ENCODE results near the gene RPRD1B. TPM values are rescaled to one million over a fixed set of nuclear protein-coding genes. Genes with fewer than 3 reads are reported as not detected.

RPRD1B gene
- total RNA-seq, 1 donor from 2014 or later = 16.4 TPM

DNA sequence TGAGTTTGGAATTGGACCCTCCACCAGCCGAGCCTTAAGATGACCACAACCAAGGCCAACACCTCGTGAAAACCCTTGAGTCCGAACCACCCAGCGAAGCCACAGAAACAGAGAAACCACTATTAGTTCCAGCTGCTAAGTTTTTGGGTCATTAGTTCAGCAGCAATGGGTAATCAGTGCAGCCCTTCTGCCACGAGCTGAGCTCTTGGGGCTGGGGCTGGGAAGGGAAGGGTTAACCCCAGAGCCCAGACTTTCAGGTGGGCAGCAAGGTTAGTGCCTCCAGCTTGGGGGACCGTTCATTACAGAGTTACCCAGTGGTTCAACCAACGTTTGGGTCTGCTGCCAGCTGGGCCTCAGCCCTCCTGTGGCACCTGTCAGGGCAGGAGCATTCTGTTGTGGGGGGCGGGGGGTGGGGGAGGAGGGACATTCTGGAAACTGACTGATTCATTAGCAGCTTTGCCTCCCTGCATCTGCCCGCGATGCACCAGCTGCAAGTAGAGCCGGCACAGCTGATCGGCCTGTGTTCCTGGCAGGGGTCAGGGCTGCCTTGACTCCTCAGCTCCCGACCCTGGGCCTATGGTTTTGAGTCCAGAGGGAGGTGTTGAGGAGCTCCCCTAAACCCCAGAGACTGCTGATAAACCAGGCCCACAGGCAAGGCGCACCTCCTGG is 78.8 kb downstream of the RPRD1B start:
- Histone ChIP-seq H3K36me3 (no peaks in the 10 kb centered on the region), H3K4me3 (no peak overlapping the region), H3K4me1 (peaks cover 12 to 43% of the 10 kb centered on the region in 2 donors), H3K27me3 (no peaks in the 10 kb centered on the region), H3K27ac (peak overlapping the region; percentile 86 to 88), H3K9me3 (no peaks in the 10 kb centered on the region)
- intact Hi-C loops (cut with DNase I) = loop anchor here (5.0 kb wide), 1 partner anchor 40 kb away; no protein-coding TSS in a partner anchor
- TF ChIP-seq, protein P1, sequence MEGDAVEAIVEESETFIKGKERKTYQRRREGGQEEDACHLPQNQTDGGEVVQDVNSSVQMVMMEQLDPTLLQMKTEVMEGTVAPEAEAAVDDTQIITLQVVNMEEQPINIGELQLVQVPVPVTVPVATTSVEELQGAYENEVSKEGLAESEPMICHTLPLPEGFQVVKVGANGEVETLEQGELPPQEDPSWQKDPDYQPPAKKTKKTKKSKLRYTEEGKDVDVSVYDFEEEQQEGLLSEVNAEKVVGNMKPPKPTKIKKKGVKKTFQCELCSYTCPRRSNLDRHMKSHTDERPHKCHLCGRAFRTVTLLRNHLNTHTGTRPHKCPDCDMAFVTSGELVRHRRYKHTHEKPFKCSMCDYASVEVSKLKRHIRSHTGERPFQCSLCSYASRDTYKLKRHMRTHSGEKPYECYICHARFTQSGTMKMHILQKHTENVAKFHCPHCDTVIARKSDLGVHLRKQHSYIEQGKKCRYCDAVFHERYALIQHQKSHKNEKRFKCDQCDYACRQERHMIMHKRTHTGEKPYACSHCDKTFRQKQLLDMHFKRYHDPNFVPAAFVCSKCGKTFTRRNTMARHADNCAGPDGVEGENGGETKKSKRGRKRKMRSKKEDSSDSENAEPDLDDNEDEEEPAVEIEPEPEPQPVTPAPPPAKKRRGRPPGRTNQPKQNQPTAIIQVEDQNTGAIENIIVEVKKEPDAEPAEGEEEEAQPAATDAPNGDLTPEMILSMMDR (IDR thresholded peaks at IDR 0.05) = no peak
- DNase-seq (ENCODE audit: low spot score in 2 of 2) = no peak

DNA sequence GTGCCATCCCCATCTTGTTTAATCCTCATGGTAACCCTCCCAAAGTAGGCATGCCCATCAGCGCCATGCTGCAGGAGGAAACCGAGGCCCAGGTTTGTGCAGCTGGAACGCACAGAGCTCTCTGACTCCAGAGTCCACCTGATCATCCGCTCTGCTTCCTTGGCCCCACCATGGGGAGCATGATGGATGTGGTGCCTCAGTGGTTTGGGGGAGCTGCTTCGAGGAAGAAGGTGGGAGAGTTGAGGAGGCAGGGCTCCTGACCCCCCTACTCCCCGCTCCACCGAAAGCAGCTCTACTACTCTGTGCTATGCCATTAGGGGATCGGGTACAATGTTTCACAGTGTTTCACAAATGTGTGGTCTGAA is 79.4 kb downstream of the RPRD1B start:
- H3K9me3 ChIP-seq = no peaks in the 10 kb centered on the region
- intact Hi-C loops (cut with DNase I) = loop anchor here (5.0 kb wide), 1 partner anchor 41 kb away; no protein-coding TSS in a partner anchor
- TF ChIP-seq, protein P1 (IDR thresholded peaks at IDR 0.05) = no peak
- H3K4me1 ChIP-seq = peaks cover 12 to 45% of the 10 kb centered on the region in 2 donors
- no peak for DNase-seq (ENCODE audit: low spot score in 2 of 2)
- H3K27ac ChIP-seq = peak overlapping the region; percentile 86 to 88
- H3K27me3 ChIP-seq = no peaks in the 10 kb centered on the region
- H3K36me3 ChIP-seq = no peaks in the 10 kb centered on the region
- H3K4me3 ChIP-seq = no peak overlapping the region

DNA sequence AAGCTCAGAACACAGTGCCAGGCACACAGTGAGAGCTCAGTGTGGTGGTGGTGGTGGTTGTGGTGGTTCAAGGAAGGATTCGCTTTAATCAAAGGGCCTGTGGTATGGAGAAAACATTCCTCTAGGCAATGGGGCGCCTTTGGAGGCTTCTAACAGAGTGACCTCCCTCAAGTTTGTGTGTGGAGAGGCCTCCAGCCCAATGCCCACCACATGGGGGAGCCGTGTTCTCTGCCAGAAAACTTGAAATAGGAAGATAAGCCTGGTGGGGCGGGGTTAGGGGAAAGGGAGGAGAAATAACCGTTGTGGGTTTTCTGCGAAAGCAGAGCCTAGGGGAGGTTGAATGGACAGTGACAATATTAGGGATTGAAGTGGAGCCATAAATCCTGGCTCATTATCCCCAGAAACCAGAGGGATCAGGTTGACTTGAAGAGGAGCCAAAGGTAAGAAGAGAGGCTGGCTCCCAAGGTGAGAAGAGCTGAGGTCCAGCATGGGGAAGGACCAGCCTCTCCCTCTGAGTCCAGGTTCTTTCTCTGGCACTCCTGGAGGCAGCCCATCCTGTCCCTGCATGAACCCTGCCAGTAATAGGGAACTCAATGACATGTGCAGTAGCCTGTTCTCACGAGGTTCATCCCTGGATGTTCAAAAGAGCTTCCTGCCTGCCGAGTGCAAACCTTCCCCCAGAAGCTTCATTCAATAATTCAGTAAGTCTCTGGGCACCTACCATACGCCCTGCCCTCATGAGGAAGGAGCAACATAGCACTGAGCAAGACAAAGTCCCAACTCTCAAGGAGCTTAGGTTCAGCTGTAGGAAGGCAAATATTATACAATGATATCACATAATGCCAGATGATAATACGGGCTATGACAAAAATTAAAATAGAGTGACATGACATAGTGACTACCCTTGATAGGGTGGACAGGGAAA is 80.1 kb downstream of the RPRD1B start:
- no peaks in the 10 kb centered on the region for H3K9me3 ChIP-seq
- intact Hi-C loops (cut with DNase I) = loop anchor here (5.0 kb wide), 1 partner anchor 41 kb away; no protein-coding TSS in a partner anchor
- TF ChIP-seq, protein P1 (IDR thresholded peaks at IDR 0.05) = no peak
- H3K4me1 ChIP-seq = peaks cover 11 to 38% of the 10 kb centered on the region in 2 donors
- no peak for DNase-seq (ENCODE audit: low spot score in 2 of 2)
- no peaks in the 10 kb centered on the region for H3K36me3 ChIP-seq
- no peak overlapping the region for H3K27ac ChIP-seq
- no peak overlapping the region for H3K4me3 ChIP-seq
- no peaks in the 10 kb centered on the region for H3K27me3 ChIP-seq

DNA sequence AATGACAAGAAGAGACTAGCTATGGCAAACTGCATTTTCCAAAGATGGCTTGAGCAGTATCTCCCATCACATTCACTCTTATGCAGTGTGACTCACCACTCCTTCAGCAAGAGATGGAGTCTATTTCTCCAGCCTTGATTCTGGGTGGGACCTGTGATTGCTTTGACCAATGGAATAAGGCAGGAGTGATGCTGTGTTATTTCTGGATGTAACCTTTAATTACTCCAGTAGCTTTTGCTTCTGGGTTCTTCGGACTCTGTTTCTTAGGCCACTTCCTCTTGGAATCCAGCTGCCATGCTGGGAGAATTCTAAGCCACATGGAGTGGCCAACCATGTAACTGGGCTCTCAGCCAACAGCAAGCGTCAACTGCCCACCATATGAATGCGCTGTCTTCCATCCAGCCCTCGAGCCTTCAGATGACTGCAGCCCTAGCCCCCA is 80.8 kb downstream of the RPRD1B start:
- H3K4me3 ChIP-seq = no peak overlapping the region
- peaks cover 7 to 32% of the 10 kb centered on the region in 2 donors for H3K4me1 ChIP-seq
- DNase-seq (ENCODE audit: low spot score in 2 of 2) = no peak
- TF ChIP-seq, protein P1 (IDR thresholded peaks at IDR 0.05) = no peak
- H3K9me3 ChIP-seq = no peaks in the 10 kb centered on the region
- H3K36me3 ChIP-seq = no peaks in the 10 kb centered on the region
- H3K27me3 ChIP-seq = no peaks in the 10 kb centered on the region
- no peak overlapping the region for H3K27ac ChIP-seq
- intact Hi-C loops (cut with DNase I) = loop anchor here (5.0 kb wide), 1 partner anchor 42 kb away; no protein-coding TSS in a partner anchor

DNA sequence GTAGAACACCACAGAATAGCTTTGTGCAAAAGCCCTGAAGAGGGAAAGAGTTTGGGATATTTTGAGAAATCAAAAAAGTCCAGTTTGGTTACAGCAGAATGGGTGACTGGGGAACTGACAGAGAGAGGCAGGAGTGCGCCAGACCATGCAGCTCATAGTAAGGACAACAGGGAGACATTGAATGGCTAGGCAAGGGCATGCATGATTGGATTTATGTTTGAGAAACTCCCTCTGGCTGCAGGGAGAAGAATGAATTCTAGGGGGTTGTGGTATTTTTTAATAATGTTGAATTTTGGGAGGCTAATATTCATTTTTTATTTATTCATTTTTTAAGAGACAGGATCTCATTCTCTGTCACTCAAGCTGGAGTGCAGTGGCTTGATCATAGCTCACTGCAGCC is 81.7 kb downstream of the RPRD1B start:
- Histone ChIP-seq H3K27me3 (no peaks in the 10 kb centered on the region), H3K4me1 (peaks cover 4 to 25% of the 10 kb centered on the region in 2 donors), H3K36me3 (no peaks in the 10 kb centered on the region), H3K9me3 (no peaks in the 10 kb centered on the region), H3K27ac (no peak overlapping the region), H3K4me3 (no peak overlapping the region)
- no peak for DNase-seq (ENCODE audit: low spot score in 2 of 2)
- TF ChIP-seq, protein P1 (IDR thresholded peaks at IDR 0.05) = no peak
- intact Hi-C loops (cut with DNase I) = no loop called here
